Stimulated activated CD4-positive, alpha-beta T cell treated with anti-CD3 and anti-CD28 coated beads, Interleukin-12 subunit alpha, Interleukin-12 subunit beta, amount 100 ng/mL, for 24 hours (primary cell): ENCODE data around the gene SNAP29.
"Not testable (repeated sequence)": the region's sequence is repeated elsewhere in the genome, so short reads cannot be mapped to it uniquely, and the experiment has no call there.

ENCODE experiments used
- DNase-seq, 2 experiments: peaks; one replicate each; pipeline ENCODE4 v3.0.0-alpha.2; 2020; ENCODE audit warnings: low read depth in 2 of 2

The SNAP29 gene

GRCh38 chr22:20901093-20902033 lies 42.6 kb downstream of the SNAP29 start:
- DNase-seq = not testable (repeated sequence)

GRCh38 chr22:20903093-20903492 lies 44.3 kb downstream of the SNAP29 start:
- DNase-seq = no peak

GRCh38 chr22:20904008-20904979 lies 45.5 kb downstream of the SNAP29 start:
- DNase-seq = no peak

GRCh38 chr22:20904980-20905355 lies 46.2 kb downstream of the SNAP29 start:
- DNase-seq = no peak

- no peak for DNase-seq
Measured at GRCh38 chr22:20905415-20906386, 46.9 kb downstream of the SNAP29 start.

GRCh38 chr22:20906387-20906767 lies 47.6 kb downstream of the SNAP29 start:
- DNase-seq = no peak

- not testable (repeated sequence) for DNase-seq
Measured at GRCh38 chr22:20908717-20909116, 49.9 kb downstream of the SNAP29 start.

- no peak for DNase-seq
Measured at GRCh38 chr22:20909543-20910303, 50.9 kb downstream of the SNAP29 start.

GRCh38 chr22:20912494-20912893 lies 53.7 kb downstream of the SNAP29 start:
- no peak for DNase-seq

GRCh38 chr22:20916916-20917810 lies 58.4 kb downstream of the SNAP29 start, which contains the start of gene CRKL:
Gene CRKL, plus strand, starts transcription at chr22:20917407. Its CDS starts 528 bp downstream, at chr22:20917935.
- DNase-seq = peak; percentile 91 to 93

GRCh38 chr22:20918663-20919218 lies 59.9 kb downstream of the SNAP29 start:
- no peak for DNase-seq

- DNase-seq = no peak
Measured at GRCh38 chr22:20919718-20920117, 60.9 kb downstream of the SNAP29 start.

- DNase-seq = no peak
Measured at GRCh38 chr22:20920881-20921203, 62.0 kb downstream of the SNAP29 start.

GRCh38 chr22:20922141-20922751 lies 63.4 kb downstream of the SNAP29 start:
- DNase-seq = no peak

- DNase-seq = no peak
Measured at GRCh38 chr22:20926243-20926642, 67.4 kb downstream of the SNAP29 start.

GRCh38 chr22:20927940-20928572 lies 69.2 kb downstream of the SNAP29 start:
- no peak for DNase-seq

GRCh38 chr22:20928573-20928967 lies 69.8 kb downstream of the SNAP29 start:
- no peak for DNase-seq

GRCh38 chr22:20930004-20930403 lies 71.2 kb downstream of the SNAP29 start:
- no peak for DNase-seq
